Stimulated activated CD4-positive, alpha-beta T cell treated with anti-CD3 and anti-CD28 coated beads, Interleukin-1b, Interleukin-23, amount 100 ng/mL, for 1 hour (primary cell): ENCODE data around the gene RCL1.
"Not testable (repeated sequence)": the region's sequence is repeated elsewhere in the genome, so short reads cannot be mapped to it uniquely, and the experiment has no call there.

Experiments used
- DNase-seq, 2 donors: peaks; one replicate each; pipeline ENCODE4 v3.0.0-alpha.2; 2020; ENCODE audit warnings: low read depth in 2 of 2

Gene RCL1

DNA sequence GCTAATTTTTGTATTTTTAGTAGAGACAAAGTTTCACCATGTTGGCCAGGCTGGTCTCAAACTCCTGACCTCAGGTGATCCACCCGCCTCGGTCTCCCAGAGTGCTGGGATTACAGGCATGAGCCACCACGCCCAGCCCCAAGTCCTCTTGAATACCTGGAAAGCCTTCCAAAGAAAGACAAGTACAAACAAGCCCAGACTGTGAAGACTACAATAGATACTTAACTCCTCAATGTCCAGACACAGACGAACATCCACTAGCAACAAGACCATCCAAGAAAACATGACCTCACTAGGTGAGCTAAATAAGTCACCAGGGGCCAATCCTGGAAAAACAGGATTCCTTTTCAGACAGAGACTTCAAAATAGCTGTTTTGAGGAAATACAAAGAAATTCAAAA is 9.6 kb upstream of the RCL1 start:
- DNase-seq, result not testable (repeated sequence)

DNA sequence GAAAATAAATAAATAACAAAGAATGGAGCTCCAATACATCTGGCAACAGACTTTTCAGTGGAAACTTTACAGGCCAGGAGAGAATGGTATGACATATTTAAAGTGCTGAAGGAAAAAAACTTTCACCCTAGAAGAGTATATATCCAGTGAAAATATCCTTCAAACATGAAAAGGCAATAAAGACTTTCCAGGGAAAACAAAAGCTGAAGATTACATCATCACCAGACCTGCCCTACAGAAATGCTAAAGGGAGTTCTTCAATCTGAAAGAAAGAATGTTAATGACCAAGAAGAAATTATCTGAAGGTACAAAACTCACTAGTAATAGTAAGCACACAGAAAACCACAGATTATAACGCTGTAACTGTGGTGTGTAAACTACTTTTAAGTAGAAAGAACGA is 8.3 kb upstream of the RCL1 start:
- DNase-seq, result no peak

- DNase-seq, result no peak
Measured at GRCh38 chr9:4786599-4786998, 6.1 kb upstream of the RCL1 start.

DNA sequence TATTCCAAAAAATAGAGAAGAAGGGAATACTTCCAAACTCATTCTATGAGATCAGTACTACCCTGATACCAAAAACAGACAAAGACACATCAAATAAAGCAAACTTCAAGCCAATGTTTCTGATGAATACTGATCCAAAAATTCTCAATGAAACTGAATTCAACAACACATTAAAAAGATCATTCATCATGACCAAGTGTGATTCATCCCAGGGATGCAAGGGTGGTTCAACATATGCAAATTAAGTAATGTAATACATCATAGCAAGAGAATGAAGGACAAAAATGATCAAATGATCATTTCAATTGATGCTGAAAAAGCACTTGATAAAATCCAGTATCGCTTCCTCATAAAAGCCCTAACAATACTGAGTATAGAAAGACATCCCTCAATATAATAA is 4.9 kb upstream of the RCL1 start:
- DNase-seq, result no peak

- DNase-seq, result no peak
Measured at GRCh38 chr9:4788703-4789102, 4.0 kb upstream of the RCL1 start.

- no peak for DNase-seq
Measured at GRCh38 chr9:4792054-4792571, 631 bp upstream of the RCL1 start.

DNA sequence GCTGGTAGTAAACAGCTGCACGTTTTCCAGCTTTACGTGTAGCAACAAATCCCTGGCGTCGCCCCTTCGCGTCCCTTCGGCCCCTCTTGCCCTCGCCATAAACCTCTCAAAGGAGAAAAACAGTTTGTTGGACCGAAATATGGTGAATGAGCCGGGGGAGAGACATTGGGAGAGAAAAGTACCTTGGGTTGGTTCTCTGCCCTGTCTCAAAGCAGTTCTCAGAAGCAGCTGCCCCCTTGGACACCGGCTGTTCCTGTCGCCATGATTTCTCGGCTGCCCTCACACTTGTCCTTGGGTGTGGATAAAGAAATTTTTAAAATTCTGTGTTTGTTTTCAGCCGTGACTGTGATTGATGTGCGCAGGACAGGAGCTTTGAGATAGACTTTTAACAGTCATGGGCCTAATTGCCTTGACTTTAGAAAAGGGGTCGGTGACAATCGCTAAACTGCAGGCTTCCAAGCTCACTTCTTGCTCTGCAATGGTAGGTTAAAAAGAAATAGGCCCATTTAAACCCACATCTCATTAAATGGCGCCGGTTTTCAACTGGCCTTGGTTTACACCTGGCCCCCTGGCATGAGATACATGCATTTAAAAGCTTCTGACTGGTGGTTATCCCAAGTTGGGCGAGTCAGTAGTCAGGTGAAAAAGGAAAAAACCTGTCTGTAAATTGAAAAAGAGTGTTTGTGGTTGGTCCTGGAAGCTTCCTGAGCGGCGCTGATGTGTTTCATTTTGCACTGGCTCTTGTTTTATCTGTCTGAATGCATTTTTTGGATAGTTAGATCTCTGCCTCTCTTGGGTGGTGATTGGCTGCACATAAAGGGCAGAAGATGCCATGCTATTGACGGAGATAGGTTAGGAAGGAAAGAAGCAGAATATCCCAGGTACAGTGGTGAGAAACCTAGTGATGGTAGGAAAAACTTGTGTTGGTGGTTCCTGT is 983 bp downstream of the RCL1 start:
- no peak for DNase-seq

DNA sequence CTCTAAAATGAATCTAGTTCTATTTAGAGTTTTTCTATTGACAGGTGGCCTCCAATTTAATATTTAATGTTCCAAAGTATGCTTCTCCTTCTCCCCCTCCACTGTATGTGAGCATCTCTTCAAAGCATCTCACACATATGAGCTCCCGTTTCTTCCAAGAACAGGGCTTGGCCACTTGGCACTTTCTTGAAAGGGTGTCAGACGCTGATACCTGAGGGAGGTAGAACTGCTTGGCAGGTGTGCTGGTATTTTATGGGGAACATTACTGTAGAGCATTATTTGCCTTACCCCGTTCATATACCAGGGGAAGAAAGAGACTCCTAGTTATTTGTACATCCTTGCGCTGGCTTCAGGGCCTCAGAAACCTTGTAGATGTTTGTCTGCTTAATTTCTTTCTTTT is 1.9 kb downstream of the RCL1 start:
- DNase-seq, result no peak

GRCh38 chr9:4795108-4795507 is 2.4 kb downstream of the RCL1 start:
- not testable (repeated sequence) for DNase-seq

DNA sequence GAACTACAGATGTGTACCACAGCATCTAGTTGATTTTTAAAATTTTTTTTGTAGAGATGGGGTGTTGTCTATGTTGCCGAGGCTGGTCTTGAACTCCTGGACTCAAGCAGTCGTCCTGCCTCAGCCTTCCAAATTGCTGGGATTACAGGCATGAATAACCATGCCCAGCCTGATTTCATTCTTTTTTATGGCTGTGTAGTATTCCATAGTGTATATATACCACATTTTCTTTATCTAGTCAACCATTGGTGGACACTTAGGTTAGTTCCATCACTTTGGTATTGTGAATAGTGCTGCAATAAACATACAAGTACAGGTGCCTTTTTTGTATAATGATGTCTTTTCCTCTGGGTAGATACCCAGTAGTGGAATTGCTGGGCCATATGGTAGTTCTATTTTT is 3.8 kb downstream of the RCL1 start:
- DNase-seq, result no peak

GRCh38 chr9:4796988-4797853 is 4.5 kb downstream of the RCL1 start:
- DNase-seq, result no peak

GRCh38 chr9:4797854-4798150 is 5.1 kb downstream of the RCL1 start:
- DNase-seq, result no peak

DNA sequence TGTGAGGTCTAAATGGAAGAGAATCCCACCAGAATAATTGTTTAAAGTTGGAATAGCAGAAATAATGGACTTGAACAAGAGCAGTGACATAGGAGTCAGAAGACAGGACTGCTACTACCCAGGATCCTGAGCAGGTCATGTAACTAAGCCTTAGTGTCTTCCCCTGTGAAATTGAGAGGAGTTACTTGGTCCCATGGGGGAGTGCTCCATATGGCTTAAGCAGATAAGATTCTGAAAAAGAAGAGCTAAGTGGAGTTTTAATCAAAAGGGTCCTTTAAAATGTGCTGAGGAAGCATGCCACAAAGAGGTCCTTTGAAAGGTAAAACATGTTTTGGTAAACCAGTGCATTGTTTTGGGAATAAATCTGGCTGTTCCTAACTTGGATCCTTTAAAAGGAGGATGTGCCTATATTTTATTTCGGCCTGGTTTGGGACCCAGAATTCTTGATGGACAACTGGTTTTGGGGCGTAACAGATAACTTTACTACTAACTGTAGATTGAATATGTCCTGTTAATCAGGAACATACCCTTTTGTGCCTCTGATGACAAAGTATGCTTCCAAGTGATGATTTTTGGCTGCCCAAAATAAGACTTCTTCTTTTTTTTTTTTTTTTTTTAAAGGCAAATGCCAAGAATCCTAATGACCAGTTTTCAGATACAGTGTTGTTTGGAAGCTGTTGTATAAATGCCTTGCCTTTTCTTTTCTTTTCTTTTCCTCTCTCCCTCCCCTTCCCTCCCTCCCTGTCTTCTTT is 5.7 kb downstream of the RCL1 start:
- DNase-seq, result no peak

DNA sequence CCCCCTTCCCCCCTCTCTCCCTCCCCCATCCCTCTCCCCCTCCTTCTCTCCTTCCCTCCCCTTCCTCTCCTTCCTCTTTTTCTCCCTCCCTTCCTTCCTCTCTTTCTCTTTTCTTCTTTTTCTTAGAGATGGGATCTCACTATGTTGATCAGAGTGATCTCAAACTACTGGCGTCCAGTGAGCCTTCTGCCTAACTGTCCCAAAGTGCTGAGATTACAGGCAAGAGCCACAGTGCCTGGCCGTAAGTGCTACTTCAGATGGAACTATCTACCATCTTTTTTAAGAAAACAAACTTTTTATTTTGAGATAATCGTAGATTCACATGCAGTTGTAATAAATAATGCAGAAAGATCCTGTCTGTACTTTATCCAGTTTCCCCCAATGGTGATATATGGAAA is 6.3 kb downstream of the RCL1 start:
- no peak for DNase-seq

DNA sequence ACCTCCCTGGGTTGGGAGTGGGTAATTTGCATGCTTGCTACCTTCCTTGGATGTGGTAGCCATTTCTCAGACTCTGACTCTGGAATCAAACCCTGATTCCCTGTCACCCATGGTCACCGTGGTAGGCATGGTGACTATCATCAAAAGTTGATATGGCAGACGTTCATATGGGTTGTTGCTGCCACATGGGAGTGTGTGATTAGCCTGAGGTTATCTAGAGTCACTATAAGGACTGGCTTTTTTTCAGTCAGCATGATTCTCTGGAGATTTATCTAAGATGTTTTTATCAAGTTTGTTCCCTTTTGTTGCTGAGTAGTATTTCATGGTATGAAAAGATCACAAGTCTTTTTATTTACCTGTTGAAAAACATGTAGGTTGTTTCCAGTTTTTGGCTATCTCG is 7.0 kb downstream of the RCL1 start:
- DNase-seq, result no peak

GRCh38 chr9:4801156-4801555 is 8.4 kb downstream of the RCL1 start:
- DNase-seq, result no peak

DNA sequence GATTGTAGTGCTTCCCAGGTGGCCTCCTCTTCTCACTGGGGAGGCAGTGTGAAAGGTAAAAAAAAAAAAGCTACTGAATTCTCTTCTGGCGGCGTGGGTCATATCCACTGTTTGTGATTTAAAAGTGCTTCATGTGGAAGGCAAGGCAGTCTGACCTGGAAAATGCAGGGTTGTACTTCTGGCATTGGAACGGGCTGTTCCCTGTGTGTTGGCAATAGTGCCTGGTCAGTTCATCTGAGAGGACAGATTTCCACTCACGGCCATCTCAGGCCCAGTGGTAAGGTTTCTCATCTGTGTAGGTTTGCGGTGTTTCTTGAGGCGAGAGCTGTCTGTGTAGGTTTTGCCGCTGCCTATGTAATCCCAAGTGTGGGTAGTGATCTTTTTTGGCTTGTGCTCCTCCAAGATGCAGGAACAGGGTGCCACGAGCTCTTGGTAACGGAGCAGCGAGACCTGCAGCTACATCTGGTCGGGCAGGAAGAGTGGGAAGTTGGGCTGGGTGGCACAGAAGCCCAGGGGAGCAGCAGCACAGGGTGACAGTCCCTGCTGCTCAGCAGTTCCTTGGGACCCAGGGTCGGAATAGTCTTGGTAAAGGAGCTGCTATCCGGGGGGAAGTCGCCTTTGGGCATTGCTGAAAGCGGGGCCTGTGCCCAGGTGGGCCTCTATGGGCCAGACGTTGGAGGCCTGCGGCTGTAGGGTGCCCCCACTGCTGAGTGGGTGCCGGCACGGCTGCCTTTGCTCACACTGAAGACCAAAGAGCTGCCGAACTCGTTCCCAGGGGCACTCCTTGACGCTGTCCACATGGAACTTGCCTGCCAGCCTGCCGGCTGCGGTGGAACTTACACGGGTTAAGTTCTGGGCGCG is 11.2 kb downstream of the RCL1 start:
- no peak for DNase-seq

DNA sequence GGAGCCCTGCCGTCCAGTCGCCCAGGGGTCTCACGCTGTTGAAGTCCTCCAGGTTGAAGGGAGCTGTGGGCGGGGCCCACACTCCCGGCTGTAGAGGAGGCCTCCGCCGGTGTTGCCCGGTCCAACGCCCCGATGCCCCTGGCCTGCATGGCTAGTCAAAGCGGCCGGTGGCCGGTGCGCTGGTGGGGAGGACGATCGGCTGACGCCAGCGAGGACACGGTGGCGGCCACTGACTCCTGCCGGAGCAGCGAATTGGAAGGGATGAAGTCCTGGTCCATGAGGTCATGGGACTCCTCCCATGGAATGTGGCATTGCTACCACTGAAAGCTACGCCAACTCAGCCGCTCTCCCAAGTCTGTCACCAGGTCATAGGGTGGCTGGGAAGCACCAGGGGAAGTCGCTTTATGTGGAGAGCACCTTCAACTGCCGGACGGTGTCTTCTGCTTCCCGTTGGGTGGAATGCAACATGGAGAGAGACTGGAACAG is 11.8 kb downstream of the RCL1 start:
- no peak for DNase-seq

DNA sequence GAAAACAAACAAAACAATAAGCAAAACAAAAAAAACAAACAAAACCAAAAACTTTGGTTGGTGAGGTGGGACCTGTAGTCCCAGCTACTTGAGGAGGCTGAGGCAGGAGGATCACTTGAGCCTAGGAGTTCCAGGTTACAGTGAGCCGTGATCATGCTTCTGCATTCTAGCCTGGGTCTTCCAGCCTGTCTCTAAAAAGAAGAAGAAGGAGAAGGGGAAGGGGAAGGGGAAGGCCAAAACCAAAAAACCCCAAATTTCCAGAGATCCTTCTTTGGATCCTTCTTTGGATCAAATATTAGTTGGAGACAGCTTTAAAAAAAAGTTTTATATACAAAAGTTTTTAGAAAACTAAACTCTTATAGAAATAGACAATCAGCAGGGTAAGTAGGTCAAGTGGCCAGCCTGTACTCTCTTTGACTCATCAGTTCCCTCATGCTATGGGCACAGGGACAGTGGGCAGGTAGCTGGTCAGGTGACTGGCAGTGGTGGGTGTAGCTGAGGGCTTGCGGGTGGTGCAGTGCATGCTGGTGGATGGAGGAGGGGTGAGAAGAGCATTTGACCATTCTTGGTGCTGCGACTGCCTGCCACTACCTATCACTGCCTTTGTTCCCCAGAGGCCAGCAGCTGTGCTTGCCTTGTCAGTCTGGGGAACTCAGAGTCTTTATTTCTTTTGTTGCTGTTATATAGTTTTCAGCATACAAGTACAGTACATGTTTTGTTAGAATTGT is 12.6 kb downstream of the RCL1 start:
- DNase-seq, result no peak

DNA sequence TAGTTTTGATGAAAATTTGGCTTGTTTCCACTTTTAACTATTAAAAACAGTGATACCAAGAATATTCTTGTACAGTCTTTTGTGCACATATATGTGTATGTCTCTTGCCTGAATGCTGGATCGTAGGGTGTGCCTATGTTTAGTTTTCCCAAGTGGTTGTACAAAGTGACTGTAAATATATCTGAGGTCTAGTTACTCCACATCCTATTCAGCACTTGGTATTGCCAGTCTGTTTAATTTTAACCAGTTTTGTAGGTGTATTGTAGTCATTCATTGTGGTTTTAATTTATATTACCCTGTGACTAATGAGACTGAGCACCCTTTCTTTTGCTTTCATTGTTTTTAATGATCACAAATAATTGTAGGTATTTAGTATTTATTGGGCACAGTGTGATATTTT is 17.8 kb downstream of the RCL1 start:
- no peak for DNase-seq
